SK-N-SH (cell line): ENCODE data around the gene USP12.

Experiments
- CHD2 ChIP-seq: fragments of 150-350 bp; IDR thresholded peaks from 2 replicates; pipeline ENCODE4 v1.6.1; 2018; ENCODE audit warnings: low read length; ENCODE audit not compliant: partially characterized antibody
- CTCF ChIP-seq: fragments of 200-600 bp; sonication (generic); IDR thresholded peaks from 2 replicates; pipeline ENCODE4 v1.6.1; 2017; ENCODE audit warnings: antibody characterized with exemption, mild to moderate bottlenecking, moderate library complexity
- ELF1 ChIP-seq: IDR thresholded peaks from 2 replicates; pipeline ENCODE4 v1.4.0; 2012
- EP300 ChIP-seq, 2 experiments: IDR thresholded peaks; 2 replicates each; pipeline versions ENCODE4 v1.4.0 to v1.6.1; 2012; ENCODE audit warnings: borderline replicate concordance in 1 of 2, low read depth in 1 of 2, low read length in 1 of 2
- FOXJ3 ChIP-seq: sonication (generic); formaldehyde crosslinking; IDR thresholded peaks from 2 replicates; pipeline ENCODE4 v1.5.1; 2020; ENCODE audit warnings: mild to moderate bottlenecking, missing genetic modification reagents
- FOXM1 ChIP-seq: IDR thresholded peaks from 2 replicates; pipeline ENCODE4 v1.4.0; 2012; ENCODE audit warnings: low read depth, mild to moderate bottlenecking
- GATA2 ChIP-seq: sonication (generic); formaldehyde crosslinking; IDR thresholded peaks from 2 replicates; pipeline ENCODE4 v1.5.0; 2020; ENCODE audit warnings: mild to moderate bottlenecking, missing genetic modification reagents
- MXI1 ChIP-seq: IDR thresholded peaks from 2 replicates; pipeline ENCODE4 v1.6.1; 2012; ENCODE audit warnings: mild to moderate bottlenecking, low read depth, low read length, improper control_type of control experiment
- NFIC ChIP-seq: IDR thresholded peaks from 2 replicates; pipeline ENCODE4 v1.4.0; 2012; ENCODE audit warnings: borderline replicate concordance
- POLR2AphosphoS5 ChIP-seq: IDR thresholded peaks from 2 replicates; pipeline ENCODE4 v1.6.1; 2012; ENCODE audit warnings: low read depth, low read length
- RAD21 ChIP-seq: IDR thresholded peaks from 2 replicates; pipeline ENCODE4 v1.6.1; 2012; ENCODE audit warnings: mild to moderate bottlenecking, low read length
- USF2 ChIP-seq: fragments of 150-350 bp; IDR thresholded peaks from 2 replicates; pipeline ENCODE4 v1.6.1; 2017; ENCODE audit warnings: antibody characterized with exemption, low read length, low read depth, borderline replicate concordance
- YY1 ChIP-seq: IDR thresholded peaks from 2 replicates; pipeline ENCODE4 v1.4.0; 2012; ENCODE audit warnings: low read depth, mild to moderate bottlenecking

- no peak for TF ChIP-seq POLR2AphosphoS5
- no peak for TF ChIP-seq FOXM1
- no peak for TF ChIP-seq CTCF
- TF ChIP-seq YY1, result no peak
- TF ChIP-seq FOXJ3 (CRISPR knock-in tag), result no peak
- TF ChIP-seq CHD2, result no peak
- TF ChIP-seq NFIC, result no peak
- TF ChIP-seq RAD21, result no peak
- no peak for TF ChIP-seq EP300 (IDR thresholded peaks at IDR 0.05; ENCODE audit: borderline replicate concordance in 1 of 2, low read depth in 1 of 2, low read length in 1 of 2)
- no peak for TF ChIP-seq MXI1
- no peak for TF ChIP-seq ELF1
- TF ChIP-seq GATA2, result no peak
- no peak for TF ChIP-seq USF2
Measured at GRCh38 chr13:27110056-27110746, 61.4 kb downstream of the USP12 start.
